Endodermal cell (in vitro differentiated cells): ENCODE results near the gene ETV7. TPM values are rescaled to one million over a fixed set of nuclear protein-coding genes. Genes with fewer than 3 reads are reported as not detected.
A peak's percentile ranks its signal among the peaks of the same experiment; 100 is the strongest.

ENCODE experiments used
- DNase-seq: peaks from one replicate; pipeline ENCODE4 v3.0.0-alpha.2; 2017
- H3K27ac ChIP-seq: 2 replicates; pipeline ENCODE4 v1.5.1; 2013; ENCODE audit warnings: mild to moderate bottlenecking, low read depth, low read length, moderate library complexity
- H3K27me3 ChIP-seq: 2 replicates; pipeline ENCODE4 v1.6.1; 2013; ENCODE audit warnings: mild to moderate bottlenecking, low read length, moderate library complexity; ENCODE audit not compliant: insufficient read depth, control insufficient read depth, poor library complexity, severe bottlenecking
- H3K36me3 ChIP-seq: 2 replicates; pipeline ENCODE4 v1.7.0; 2013; ENCODE audit warnings: mild to moderate bottlenecking, low read length, moderate library complexity; ENCODE audit not compliant: control insufficient read depth, insufficient read depth
- H3K4me1 ChIP-seq: one replicate; pipeline ENCODE4 v1.7.0; 2013; ENCODE audit warnings: low read length; ENCODE audit not compliant: control insufficient read depth, insufficient read depth
- H3K4me3 ChIP-seq: 2 replicates; pipeline ENCODE4 v1.5.1; 2013; ENCODE audit warnings: mild to moderate bottlenecking, low read length, moderate library complexity
- H3K9ac ChIP-seq: 2 replicates; pipeline ENCODE4 v1.6.1; 2013; ENCODE audit warnings: mild to moderate bottlenecking, low read length, moderate library complexity; ENCODE audit not compliant: poor library complexity, severe bottlenecking; ENCODE audit errors: extremely low read depth
- H3K9me3 ChIP-seq: 2 replicates; pipeline ENCODE4 v1.6.1; 2013; ENCODE audit warnings: mild to moderate bottlenecking, low read length, moderate library complexity; ENCODE audit not compliant: control insufficient read depth
- H3K27ac Mint-ChIP-seq: 2 replicates; pipeline ENCODE4 v1.8.0; 2020; ENCODE audit warnings: mixed read lengths
- H3K27me3 Mint-ChIP-seq: 2 replicates; pipeline ENCODE4 v1.8.0; 2021; ENCODE audit warnings: mild to moderate bottlenecking, mixed read lengths; ENCODE audit not compliant: insufficient read depth
- H3K36me3 Mint-ChIP-seq: 2 replicates; pipeline ENCODE4 v1.8.0; 2020; ENCODE audit warnings: low read depth, mixed read lengths
- H3K4me1 Mint-ChIP-seq: 2 replicates; pipeline ENCODE4 v1.8.0; 2020; ENCODE audit warnings: mixed read lengths
- H3K4me3 Mint-ChIP-seq: 2 replicates; pipeline ENCODE4 v1.8.0; 2020; ENCODE audit warnings: mild to moderate bottlenecking, moderate library complexity, mixed read lengths
- H3K9me3 Mint-ChIP-seq: 2 replicates; pipeline ENCODE4 v1.8.0; 2020; ENCODE audit warnings: mild to moderate bottlenecking, mixed read lengths
- WGBS, 2 experiments: methylation state at CpG; one replicate each; pipeline versions ENCODE4 v1.1.5 to v1.1.7; 2013; ENCODE audit warnings: missing lambda C conversion rate in 2 of 2, mixed read lengths in 1 of 2; ENCODE audit not compliant: insufficient coverage in 1 of 2, insufficient read length in 1 of 2; 5-methylcytosine and 5-hydroxymethylcytosine counted together
- total RNA-seq, 2 donors: library from RNA; stranded (reverse); fragmentation: NEBNext Ultra II Directional in 1 of 2; extraction: Animal tissue kit (Norgen Biotek cat#: 25700) in 1 of 2; gene quantifications; 2 replicates in 1 of 2; 3 replicates in 1 of 2; pipeline ENCODE4 v1.2.1, GENCODE V29; 2021
- TF ChIP-seq, protein P1 (sequence below): fragments of 200-600 bp; sonication (generic); conservative IDR thresholded peaks from 2 replicates; pipeline ENCODE4 v1.5.0; 2021; ENCODE audit warnings: antibody characterized with exemption, mild to moderate bottlenecking

The ETV7 gene
- total RNA-seq, 2 donors from 2014 or later: 0.42 TPM

DNA sequence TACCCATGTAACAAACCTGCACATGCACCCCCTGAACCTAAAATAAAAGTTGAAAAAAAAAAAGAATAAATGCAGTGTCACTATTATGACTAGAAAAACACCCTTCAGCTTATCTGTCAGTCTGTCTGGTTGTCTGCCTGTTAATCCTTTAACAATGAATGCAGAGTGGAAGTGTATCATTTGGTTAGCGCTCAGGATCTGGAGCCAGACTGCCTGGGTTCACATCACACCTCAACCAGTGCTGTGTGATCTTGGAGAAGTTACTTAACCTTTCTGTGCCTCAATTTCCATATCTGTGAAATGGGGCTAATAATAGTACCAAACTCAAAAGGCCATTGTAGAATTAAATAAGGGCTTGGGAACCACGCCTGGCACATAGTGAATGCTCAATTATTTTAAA lies 16.8 kb downstream of the ETV7 start:
- peaks cover 9% of the 10 kb centered on the region for H3K4me1 ChIP-seq
- H3K4me3 ChIP-seq: no peak overlapping the region
- Mint-ChIP-seq H3K4me3 (no peak overlapping the region), H3K27ac (no peak overlapping the region), H3K9me3 (no peaks in the 10 kb centered on the region), H3K36me3 (no peaks in the 10 kb centered on the region), H3K4me1 (peaks cover 7% of the 10 kb centered on the region), H3K27me3 (peaks cover 8% of the 10 kb centered on the region)
- H3K9me3 ChIP-seq: no peaks in the 10 kb centered on the region
- DNase-seq: no peak
- 92 to 95% methylated on average over 2 of the region's 2 CpGs for WGBS, 2 experiments
- H3K9ac ChIP-seq: no peak overlapping the region
- TF ChIP-seq, protein P1, sequence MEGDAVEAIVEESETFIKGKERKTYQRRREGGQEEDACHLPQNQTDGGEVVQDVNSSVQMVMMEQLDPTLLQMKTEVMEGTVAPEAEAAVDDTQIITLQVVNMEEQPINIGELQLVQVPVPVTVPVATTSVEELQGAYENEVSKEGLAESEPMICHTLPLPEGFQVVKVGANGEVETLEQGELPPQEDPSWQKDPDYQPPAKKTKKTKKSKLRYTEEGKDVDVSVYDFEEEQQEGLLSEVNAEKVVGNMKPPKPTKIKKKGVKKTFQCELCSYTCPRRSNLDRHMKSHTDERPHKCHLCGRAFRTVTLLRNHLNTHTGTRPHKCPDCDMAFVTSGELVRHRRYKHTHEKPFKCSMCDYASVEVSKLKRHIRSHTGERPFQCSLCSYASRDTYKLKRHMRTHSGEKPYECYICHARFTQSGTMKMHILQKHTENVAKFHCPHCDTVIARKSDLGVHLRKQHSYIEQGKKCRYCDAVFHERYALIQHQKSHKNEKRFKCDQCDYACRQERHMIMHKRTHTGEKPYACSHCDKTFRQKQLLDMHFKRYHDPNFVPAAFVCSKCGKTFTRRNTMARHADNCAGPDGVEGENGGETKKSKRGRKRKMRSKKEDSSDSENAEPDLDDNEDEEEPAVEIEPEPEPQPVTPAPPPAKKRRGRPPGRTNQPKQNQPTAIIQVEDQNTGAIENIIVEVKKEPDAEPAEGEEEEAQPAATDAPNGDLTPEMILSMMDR: no peak
- no peaks in the 10 kb centered on the region for H3K36me3 ChIP-seq
- H3K27ac ChIP-seq: no peak overlapping the region
- no peaks in the 10 kb centered on the region for H3K27me3 ChIP-seq

DNA sequence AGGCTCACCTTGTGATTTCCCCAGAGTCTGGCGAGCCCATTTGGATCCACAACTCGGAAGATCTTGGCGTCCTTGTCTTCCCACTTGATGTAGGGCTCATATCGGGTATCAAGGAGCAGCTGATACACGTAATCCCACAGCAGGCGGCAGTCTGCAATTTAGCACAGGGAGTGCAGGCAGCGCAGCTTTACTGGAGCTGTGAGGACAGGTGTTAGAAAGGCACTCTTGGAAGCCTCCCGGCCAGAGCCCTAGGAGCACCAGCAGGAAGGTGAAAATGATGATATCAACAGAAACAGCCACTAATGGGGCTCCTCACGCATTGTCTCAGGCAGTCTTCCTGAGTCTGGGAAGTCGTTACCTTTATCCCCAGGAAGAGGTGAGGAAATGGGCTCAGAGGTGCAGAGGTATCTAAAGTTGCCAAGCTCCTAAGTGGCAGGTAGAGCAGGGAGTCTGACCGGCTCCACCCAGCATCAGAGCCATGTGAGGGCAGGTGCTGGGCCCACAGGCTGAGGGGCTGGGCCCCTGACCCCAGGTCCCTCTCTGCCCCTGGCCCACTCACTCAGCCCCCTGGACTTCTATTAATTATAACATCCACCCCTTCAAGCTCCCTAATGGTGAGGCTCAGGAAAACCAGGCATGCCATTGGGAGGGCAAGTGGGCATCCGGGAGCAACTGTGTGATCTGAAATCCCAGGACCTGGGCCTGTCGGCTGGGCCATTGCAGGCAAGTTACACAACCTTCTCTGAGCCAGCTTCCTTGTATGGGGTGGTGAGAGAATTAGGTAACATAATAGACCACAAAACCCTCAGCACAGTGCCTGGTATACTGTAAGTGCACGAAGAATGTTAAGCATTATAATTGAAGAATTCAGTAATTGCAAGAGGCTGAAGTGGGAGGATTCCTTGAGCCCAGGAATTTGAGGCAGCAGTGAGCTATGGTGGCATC lies 18.3 kb downstream of the ETV7 start:
- Histone ChIP-seq H3K4me1 (peaks cover 9% of the 10 kb centered on the region), H3K4me3 (no peak overlapping the region), H3K36me3 (no peaks in the 10 kb centered on the region), H3K27me3 (no peaks in the 10 kb centered on the region), H3K9me3 (no peaks in the 10 kb centered on the region), H3K9ac (no peak overlapping the region), H3K27ac (no peak overlapping the region)
- DNase-seq: peak; percentile 42
- 70 to 85% methylated on average over 10 to 14 of the region's 14 CpGs for WGBS, 2 experiments
- H3K9me3 Mint-ChIP-seq: no peaks in the 10 kb centered on the region
- TF ChIP-seq, protein P1: no peak
- no peaks in the 10 kb centered on the region for H3K36me3 Mint-ChIP-seq
- peaks cover 8% of the 10 kb centered on the region for H3K27me3 Mint-ChIP-seq
- no peak overlapping the region for H3K4me3 Mint-ChIP-seq
- peak overlapping the region; percentile 45 for H3K27ac Mint-ChIP-seq
- peaks cover 7% of the 10 kb centered on the region for H3K4me1 Mint-ChIP-seq

DNA sequence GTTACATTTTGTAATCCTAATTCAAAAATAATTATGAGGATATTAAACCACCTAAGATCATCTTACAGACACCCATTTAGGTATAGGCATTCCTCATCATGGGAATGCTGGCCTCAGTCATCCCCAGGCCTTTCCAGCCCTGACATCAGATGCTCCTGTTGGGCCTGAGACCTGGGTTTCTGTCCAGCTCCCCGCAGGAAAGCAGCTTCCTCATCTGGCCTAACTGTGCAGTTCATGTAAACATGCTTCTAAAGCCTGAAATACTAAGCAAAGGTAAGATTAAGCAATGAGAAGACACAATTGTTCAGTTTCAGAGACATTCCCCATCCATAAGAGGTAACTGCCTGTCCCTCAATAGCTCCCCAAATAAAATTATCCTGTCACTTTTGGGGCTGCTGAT lies 19.0 kb downstream of the ETV7 start:
- Mint-ChIP-seq H3K36me3 (no peaks in the 10 kb centered on the region), H3K4me3 (no peak overlapping the region), H3K9me3 (no peaks in the 10 kb centered on the region), H3K27me3 (peaks cover 3% of the 10 kb centered on the region), H3K4me1 (peaks cover 7% of the 10 kb centered on the region), H3K27ac (peak overlapping the region; percentile 45)
- TF ChIP-seq, protein P1: no peak
- peaks cover 9% of the 10 kb centered on the region for H3K4me1 ChIP-seq
- no peak for DNase-seq
- no peaks in the 10 kb centered on the region for H3K9me3 ChIP-seq
- H3K36me3 ChIP-seq: no peaks in the 10 kb centered on the region
- H3K9ac ChIP-seq: no peak overlapping the region
- H3K27me3 ChIP-seq: no peaks in the 10 kb centered on the region
- no peak overlapping the region for H3K27ac ChIP-seq
- WGBS, 2 experiments: 83 to 90% methylated on average over 1 of the region's 1 CpG
- H3K4me3 ChIP-seq: no peak overlapping the region
